Endodermal cell (in vitro differentiated cells): ENCODE data around the gene GNAL. TPM values are rescaled to one million over a fixed set of nuclear protein-coding genes. Genes with fewer than 3 reads are reported as not detected.

ENCODE experiments used
- DNase-seq: peaks from one replicate; pipeline ENCODE4 v3.0.0-alpha.2; 2017
- H3K27ac ChIP-seq: 2 replicates; pipeline ENCODE4 v1.5.1; 2013; ENCODE audit warnings: mild to moderate bottlenecking, low read depth, low read length, moderate library complexity
- H3K27me3 ChIP-seq: 2 replicates; pipeline ENCODE4 v1.6.1; 2013; ENCODE audit warnings: mild to moderate bottlenecking, low read length, moderate library complexity; ENCODE audit not compliant: insufficient read depth, control insufficient read depth, poor library complexity, severe bottlenecking
- H3K36me3 ChIP-seq: 2 replicates; pipeline ENCODE4 v1.7.0; 2013; ENCODE audit warnings: mild to moderate bottlenecking, low read length, moderate library complexity; ENCODE audit not compliant: control insufficient read depth, insufficient read depth
- H3K4me1 ChIP-seq: one replicate; pipeline ENCODE4 v1.7.0; 2013; ENCODE audit warnings: low read length; ENCODE audit not compliant: control insufficient read depth, insufficient read depth
- H3K4me3 ChIP-seq: 2 replicates; pipeline ENCODE4 v1.5.1; 2013; ENCODE audit warnings: mild to moderate bottlenecking, low read length, moderate library complexity
- H3K9ac ChIP-seq: 2 replicates; pipeline ENCODE4 v1.6.1; 2013; ENCODE audit warnings: mild to moderate bottlenecking, low read length, moderate library complexity; ENCODE audit not compliant: poor library complexity, severe bottlenecking; ENCODE audit errors: extremely low read depth
- H3K9me3 ChIP-seq: 2 replicates; pipeline ENCODE4 v1.6.1; 2013; ENCODE audit warnings: mild to moderate bottlenecking, low read length, moderate library complexity; ENCODE audit not compliant: control insufficient read depth
- H3K27ac Mint-ChIP-seq: 2 replicates; pipeline ENCODE4 v1.8.0; 2020; ENCODE audit warnings: mixed read lengths
- H3K27me3 Mint-ChIP-seq: 2 replicates; pipeline ENCODE4 v1.8.0; 2021; ENCODE audit warnings: mild to moderate bottlenecking, mixed read lengths; ENCODE audit not compliant: insufficient read depth
- H3K36me3 Mint-ChIP-seq: 2 replicates; pipeline ENCODE4 v1.8.0; 2020; ENCODE audit warnings: low read depth, mixed read lengths
- H3K4me1 Mint-ChIP-seq: 2 replicates; pipeline ENCODE4 v1.8.0; 2020; ENCODE audit warnings: mixed read lengths
- H3K4me3 Mint-ChIP-seq: 2 replicates; pipeline ENCODE4 v1.8.0; 2020; ENCODE audit warnings: mild to moderate bottlenecking, moderate library complexity, mixed read lengths
- H3K9me3 Mint-ChIP-seq: 2 replicates; pipeline ENCODE4 v1.8.0; 2020; ENCODE audit warnings: mild to moderate bottlenecking, mixed read lengths
- WGBS, 2 experiments: methylation state at CpG; one replicate each; pipeline versions ENCODE4 v1.1.5 to v1.1.7; 2013; ENCODE audit warnings: missing lambda C conversion rate in 2 of 2, mixed read lengths in 1 of 2; ENCODE audit not compliant: insufficient coverage in 1 of 2, insufficient read length in 1 of 2; 5-methylcytosine and 5-hydroxymethylcytosine counted together
- total RNA-seq, 2 donors: library from RNA; stranded (reverse); fragmentation: NEBNext Ultra II Directional in 1 of 2; extraction: Animal tissue kit (Norgen Biotek cat#: 25700) in 1 of 2; gene quantifications; 2 replicates in 1 of 2; 3 replicates in 1 of 2; pipeline ENCODE4 v1.2.1, GENCODE V29; 2021
- TF ChIP-seq, protein P1 (sequence below): fragments of 200-600 bp; sonication (generic); conservative IDR thresholded peaks from 2 replicates; pipeline ENCODE4 v1.5.0; 2021; ENCODE audit warnings: antibody characterized with exemption, mild to moderate bottlenecking

Gene GNAL
- total RNA-seq, 2 donors from 2014 or later: 37.9 to 58.2 TPM

- H3K36me3 Mint-ChIP-seq: peaks cover 29% of the 10 kb centered on the region
- H3K9me3 Mint-ChIP-seq: no peaks in the 10 kb centered on the region
- Histone ChIP-seq H3K9ac (no peak overlapping the region), H3K4me3 (no peak overlapping the region), H3K4me1 (peaks cover 2% of the 10 kb centered on the region), H3K27me3 (no peaks in the 10 kb centered on the region), H3K9me3 (peaks cover 5% of the 10 kb centered on the region), H3K27ac (peak overlapping the region; percentile 13), H3K36me3 (peaks cover 7% of the 10 kb centered on the region)
- H3K27ac Mint-ChIP-seq: peak overlapping the region; percentile 74
- DNase-seq: no peak
- H3K27me3 Mint-ChIP-seq: no peaks in the 10 kb centered on the region
- H3K4me3 Mint-ChIP-seq: no peak overlapping the region
- TF ChIP-seq, protein P1, sequence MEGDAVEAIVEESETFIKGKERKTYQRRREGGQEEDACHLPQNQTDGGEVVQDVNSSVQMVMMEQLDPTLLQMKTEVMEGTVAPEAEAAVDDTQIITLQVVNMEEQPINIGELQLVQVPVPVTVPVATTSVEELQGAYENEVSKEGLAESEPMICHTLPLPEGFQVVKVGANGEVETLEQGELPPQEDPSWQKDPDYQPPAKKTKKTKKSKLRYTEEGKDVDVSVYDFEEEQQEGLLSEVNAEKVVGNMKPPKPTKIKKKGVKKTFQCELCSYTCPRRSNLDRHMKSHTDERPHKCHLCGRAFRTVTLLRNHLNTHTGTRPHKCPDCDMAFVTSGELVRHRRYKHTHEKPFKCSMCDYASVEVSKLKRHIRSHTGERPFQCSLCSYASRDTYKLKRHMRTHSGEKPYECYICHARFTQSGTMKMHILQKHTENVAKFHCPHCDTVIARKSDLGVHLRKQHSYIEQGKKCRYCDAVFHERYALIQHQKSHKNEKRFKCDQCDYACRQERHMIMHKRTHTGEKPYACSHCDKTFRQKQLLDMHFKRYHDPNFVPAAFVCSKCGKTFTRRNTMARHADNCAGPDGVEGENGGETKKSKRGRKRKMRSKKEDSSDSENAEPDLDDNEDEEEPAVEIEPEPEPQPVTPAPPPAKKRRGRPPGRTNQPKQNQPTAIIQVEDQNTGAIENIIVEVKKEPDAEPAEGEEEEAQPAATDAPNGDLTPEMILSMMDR: peak; percentile 51
- WGBS, 2 experiments: 60 to 67% methylated on average over 6 of the region's 6 CpGs
- peaks cover 17% of the 10 kb centered on the region for H3K4me1 Mint-ChIP-seq
Measured at GRCh38 chr18:11828786-11829432, 139.8 kb downstream of the GNAL start.

- Histone ChIP-seq H3K27me3 (no peaks in the 10 kb centered on the region), H3K27ac (no peak overlapping the region), H3K36me3 (peaks cover 7% of the 10 kb centered on the region), H3K4me3 (no peak overlapping the region), H3K4me1 (peaks cover 2% of the 10 kb centered on the region), H3K9ac (no peak overlapping the region), H3K9me3 (peaks cover 5% of the 10 kb centered on the region)
- DNase-seq: no peak
- no peak overlapping the region for H3K4me3 Mint-ChIP-seq
- no peaks in the 10 kb centered on the region for H3K27me3 Mint-ChIP-seq
- no peaks in the 10 kb centered on the region for H3K9me3 Mint-ChIP-seq
- H3K27ac Mint-ChIP-seq: no peak overlapping the region
- WGBS, 2 experiments: 93 to 94% methylated on average over 3 to 4 of the region's 4 CpGs
- peaks cover 27% of the 10 kb centered on the region for H3K36me3 Mint-ChIP-seq
- H3K4me1 Mint-ChIP-seq: peaks cover 16% of the 10 kb centered on the region
- TF ChIP-seq, protein P1: no peak
Measured at GRCh38 chr18:11830585-11830984, 141.5 kb downstream of the GNAL start.

DNA sequence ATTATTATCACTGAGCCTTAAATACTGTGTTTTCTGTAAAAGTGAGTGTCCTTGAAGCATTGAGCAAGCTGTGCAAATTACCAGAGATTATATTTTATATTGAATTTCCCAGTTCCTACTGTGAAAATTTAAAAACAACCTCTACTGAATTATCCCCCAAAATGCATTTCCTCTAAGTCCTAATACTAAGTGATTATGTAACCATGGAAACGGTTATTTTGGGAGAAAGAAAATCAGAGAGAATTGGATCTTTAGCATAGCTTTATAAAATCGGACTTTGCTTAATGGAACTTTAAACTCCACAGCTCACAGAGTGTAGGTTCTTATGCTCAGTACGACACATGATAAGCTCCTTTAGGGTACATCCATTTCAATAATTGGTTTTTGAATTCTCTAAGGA lies 142.9 kb downstream of the GNAL start:
- Mint-ChIP-seq H3K27me3 (no peaks in the 10 kb centered on the region), H3K4me1 (peaks cover 9% of the 10 kb centered on the region), H3K36me3 (peaks cover 22% of the 10 kb centered on the region), H3K4me3 (no peak overlapping the region), H3K9me3 (no peaks in the 10 kb centered on the region), H3K27ac (peak overlapping the region; percentile 44)
- Histone ChIP-seq H3K9ac (no peak overlapping the region), H3K4me1 (peaks cover 2% of the 10 kb centered on the region), H3K27ac (no peak overlapping the region), H3K27me3 (no peaks in the 10 kb centered on the region), H3K4me3 (no peak overlapping the region), H3K9me3 (peaks cover 5% of the 10 kb centered on the region), H3K36me3 (peaks cover 7% of the 10 kb centered on the region)
- TF ChIP-seq, protein P1: no peak
- WGBS, 2 experiments: 84 to 95% methylated on average over 2 to 3 of the region's 3 CpGs
- no peak for DNase-seq
